SK-N-MC (cell line): ENCODE data around the gene GCSH.

Experiments
- EZH2 ChIP-seq: fragments of 200-600 bp; sonication (generic); IDR thresholded peaks from one replicate; pipeline ENCODE4 v1.6.1; 2017; ENCODE audit warnings: antibody characterized with exemption
- FOXP2 ChIP-seq: optimal IDR thresholded peaks from 2 replicates; pipeline ENCODE3; 2011; ENCODE audit warnings: mild to moderate bottlenecking, moderate library complexity; ENCODE audit not compliant: insufficient read depth; ENCODE audit errors: extremely low read length, control extremely low read depth
- POLR2AphosphoS5 ChIP-seq: IDR thresholded peaks from 2 replicates; pipeline ENCODE4 v1.6.1; 2012; ENCODE audit warnings: mild to moderate bottlenecking, low read depth, low read length, borderline replicate concordance

DNA sequence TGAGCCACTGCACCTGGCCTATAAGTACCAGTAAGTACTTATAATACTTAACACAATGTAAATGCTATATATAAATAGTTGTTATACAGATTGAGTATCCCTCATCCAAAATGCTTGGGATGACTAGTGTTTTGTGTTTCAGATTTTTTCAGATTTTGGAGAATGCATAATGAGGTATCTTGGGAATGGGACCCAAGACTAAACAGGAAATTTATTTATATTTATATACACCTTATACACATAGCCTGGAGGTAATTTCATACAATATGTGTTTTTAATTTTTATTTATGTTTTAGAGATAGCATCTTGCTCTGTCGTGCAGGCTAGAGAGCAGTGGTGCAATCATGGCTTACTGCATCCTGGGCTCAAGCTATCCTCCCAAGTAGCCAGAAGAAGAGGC lies 9.8 kb upstream of the GCSH start:
- TF ChIP-seq POLR2AphosphoS5: no peak
- TF ChIP-seq EZH2: no peak
- TF ChIP-seq FOXP2: no peak
